Measurements from ENCODE around the gene VPS13D.
A peak's percentile ranks its signal among the peaks of the same experiment; 100 is the strongest.

The VPS13D gene

DNA sequence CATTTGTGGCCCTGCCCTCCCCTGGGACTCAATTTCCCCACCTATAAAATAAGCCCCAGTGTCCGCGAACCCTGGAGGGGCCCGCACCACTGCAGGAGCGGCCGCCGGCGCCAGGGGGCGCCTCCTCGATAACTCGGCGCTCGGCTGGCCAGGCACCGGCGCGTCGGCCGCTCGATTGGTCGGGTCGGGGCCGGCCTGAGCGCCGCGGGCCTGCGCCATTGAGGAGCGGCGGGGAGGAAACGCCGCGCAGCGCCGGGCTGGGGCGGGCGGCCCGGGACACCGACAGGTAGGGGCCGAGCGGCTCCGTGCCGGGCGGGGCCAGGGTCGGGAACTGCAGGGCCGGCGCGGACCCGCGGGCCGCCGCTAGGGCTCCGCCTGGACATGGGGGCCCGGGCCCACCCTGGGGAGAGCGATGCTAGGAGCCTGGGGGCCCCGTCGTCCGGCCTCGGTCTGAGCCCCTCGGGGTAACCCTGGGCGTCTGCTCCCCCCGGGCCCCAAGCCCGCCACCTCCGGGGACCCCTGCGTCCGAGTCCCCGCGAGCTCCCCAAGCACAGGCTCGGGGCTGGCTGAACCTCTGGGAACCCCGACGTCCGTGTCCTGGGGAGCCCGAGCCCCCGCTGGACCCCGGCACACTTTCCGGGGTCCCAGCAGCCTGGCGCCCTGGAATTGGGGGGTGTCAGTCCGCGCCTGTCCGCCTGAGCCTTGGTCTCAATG lies at the start of gene VPS13D:
Gene VPS13D, plus strand, starts transcription at position 196 of the 714 bp plus-strand sequence. CDS start 4,237 bp downstream, outside the sequence.
- DNase-seq (ENCODE audit: low spot score): peak; percentile 92

DNA sequence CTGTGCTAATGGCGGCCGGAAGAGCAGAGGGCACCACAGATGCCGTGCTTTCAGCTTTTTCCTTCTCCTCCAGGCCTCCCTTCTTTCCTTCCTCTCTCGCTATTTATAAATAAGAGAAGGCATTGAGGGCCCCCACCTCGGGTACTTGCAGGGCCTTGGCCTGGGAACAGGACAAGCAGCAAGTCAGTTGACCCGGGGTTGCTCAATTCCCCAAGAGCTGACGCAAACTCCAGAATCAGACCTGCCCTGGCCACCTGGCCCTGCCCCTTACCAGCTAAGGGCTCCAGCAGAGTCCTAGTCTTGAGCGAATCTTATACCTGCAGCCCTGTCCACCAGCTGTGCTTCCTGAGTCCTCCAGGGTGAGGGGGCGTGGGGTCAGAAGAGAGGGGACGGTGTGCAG lies 49.5 kb upstream of the VPS13D start:
- DNase-seq (ENCODE audit: low spot score): no peak

DNA sequence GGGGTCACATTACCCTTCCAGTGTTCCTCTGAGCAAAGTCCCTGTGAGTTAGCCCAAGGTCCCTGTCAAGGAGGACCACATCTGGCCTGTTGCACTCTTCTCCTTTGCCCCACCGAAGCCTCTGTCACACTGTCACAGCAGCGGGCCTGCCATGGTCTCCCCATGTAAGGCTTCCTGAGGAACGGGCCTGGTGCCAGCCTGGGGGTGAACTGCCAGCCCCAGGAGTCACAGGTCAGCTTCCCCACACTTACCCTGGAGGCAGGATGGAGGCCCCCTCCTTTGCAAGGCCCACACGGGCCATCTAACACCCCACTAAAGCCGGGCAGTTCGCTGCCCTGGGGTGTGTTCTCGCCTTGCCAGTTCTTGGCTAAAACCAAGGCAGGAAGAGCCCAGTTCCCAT lies 48.9 kb upstream of the VPS13D start:
- DNase-seq (ENCODE audit: low spot score): no peak

GRCh38 chr1:12181568-12181967 lies 48.3 kb upstream of the VPS13D start:
- no peak for DNase-seq (ENCODE audit: low spot score)

DNA sequence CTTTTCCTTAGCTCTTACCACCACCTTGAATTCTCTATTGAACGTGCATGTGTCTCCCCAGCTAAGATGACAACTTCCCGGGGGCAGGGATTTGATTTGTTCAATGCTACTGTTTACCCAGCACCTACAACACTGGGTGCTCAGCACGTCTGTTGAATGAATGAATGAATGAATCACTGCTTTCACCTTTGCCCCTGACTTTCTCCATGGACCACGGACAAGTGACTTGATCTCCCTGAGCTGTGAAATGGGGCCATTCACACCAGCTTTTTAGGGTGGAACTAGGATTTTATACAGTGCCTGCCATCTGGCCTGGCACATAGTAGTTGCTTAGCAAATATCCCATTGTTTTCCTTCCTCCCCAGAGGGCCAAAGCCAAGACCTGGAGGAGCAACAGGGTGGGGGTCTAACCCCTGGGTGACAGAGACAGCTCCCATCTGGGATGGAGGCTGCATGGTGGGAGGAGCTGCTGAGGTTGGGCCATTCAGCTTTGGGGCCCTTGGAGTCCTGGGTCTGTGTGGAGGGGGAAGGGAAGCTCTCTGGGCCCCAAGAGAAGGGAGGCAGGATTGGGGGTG lies 47.3 kb upstream of the VPS13D start:
- DNase-seq (ENCODE audit: low spot score): no peak

GRCh38 chr1:12183095-12183794 lies 46.6 kb upstream of the VPS13D start:
- DNase-seq (ENCODE audit: low spot score): no peak

DNA sequence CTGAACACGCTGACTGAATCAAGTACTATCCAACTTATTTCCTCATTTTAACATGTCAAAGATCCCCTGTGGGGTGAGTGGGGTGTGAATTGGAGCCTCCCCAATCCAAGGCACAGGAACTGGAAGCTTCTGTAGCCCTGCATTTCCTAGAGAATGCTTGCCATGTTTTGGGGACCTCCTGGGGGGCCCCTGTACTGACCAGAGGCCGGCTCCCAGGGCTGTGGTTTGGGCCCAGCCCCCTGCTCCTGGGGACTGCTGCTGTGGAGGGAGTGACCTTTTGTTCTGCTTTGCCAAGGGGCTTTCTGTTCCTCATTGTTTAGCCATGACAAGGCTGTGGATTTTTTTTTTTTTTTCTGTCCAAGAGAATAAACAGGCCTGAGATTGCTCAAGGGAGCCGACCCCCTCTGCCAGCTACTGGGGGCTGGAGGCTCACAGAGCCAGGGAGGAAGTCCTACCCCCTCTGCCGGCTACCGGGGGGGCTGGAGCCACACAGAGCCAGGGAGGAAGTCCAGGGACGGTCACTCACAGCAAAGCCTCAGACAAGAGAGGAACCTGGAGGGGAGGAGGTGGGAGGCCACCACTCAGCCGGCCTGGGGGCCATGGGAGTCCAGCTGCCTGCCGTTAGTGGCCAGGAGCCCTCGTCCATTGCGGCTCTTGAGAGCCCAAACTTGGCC lies 45.7 kb upstream of the VPS13D start:
- no peak for DNase-seq (ENCODE audit: low spot score)

GRCh38 chr1:12185036-12185917 lies 44.6 kb upstream of the VPS13D start:
- no peak for DNase-seq (ENCODE audit: low spot score)

- no peak for DNase-seq (ENCODE audit: low spot score)
Observed at GRCh38 chr1:12185918-12186678, 43.7 kb upstream of the VPS13D start.

DNA sequence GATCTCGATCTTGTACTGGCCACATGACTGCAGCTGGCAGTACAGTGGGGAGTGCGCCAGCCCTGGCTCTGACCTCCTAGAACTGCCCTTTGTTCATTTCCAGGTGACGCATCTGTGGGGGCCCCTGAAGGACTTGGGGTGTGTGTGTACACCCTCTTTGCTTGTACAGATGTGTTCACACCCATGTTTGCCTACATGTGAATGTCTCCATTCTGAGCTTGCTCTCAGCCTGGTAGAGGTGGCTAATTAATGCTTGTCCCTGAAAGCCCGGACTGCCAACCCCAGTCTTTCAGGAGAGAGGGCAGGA lies 43.2 kb upstream of the VPS13D start:
- no peak for DNase-seq (ENCODE audit: low spot score)

GRCh38 chr1:12188115-12188514 lies 41.7 kb upstream of the VPS13D start:
- no peak for DNase-seq (ENCODE audit: low spot score)

GRCh38 chr1:12188657-12189327 lies 41.0 kb upstream of the VPS13D start:
- no peak for DNase-seq (ENCODE audit: low spot score)

- DNase-seq (ENCODE audit: low spot score): no peak
Observed at GRCh38 chr1:12189328-12189682, 40.5 kb upstream of the VPS13D start.

DNA sequence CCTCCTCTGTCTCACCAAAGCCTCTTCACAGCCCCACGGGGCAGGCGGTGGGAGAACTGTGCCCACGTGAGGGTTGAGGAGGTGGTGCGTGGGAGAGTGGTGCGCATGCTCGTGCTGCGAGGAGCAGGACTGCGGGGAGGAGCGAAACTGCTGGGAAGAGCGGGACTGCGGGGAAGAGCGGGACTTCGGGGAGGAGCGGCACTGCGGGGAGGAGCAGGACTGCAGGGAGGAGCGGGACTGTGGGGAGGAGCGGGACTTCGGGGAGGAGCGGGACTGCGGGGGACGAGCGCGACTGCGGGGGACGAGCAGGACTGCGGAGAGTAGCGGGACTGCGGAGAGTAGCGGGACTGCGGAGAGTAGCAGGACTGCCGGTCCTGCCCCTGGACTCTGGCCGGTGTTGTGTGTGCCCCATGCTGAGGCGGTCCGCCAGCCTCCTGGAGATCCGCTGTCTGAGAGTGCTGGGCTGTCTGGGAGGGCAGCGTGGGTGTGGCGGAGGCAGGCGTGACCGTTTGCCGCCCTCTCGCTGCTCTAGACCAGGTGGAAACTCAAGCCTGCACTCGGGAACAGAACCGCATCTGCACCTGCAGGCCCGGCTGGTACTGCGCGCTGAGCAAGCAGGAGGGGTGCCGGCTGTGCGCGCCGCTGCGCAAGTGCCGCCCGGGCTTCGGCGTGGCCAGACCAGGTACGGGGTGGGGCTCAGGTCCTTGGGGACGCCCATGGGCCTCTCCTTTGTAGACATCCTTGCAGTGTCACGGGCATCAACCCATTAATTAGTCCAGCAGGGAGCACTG lies 38.4 kb upstream of the VPS13D start:
- no peak for DNase-seq (ENCODE audit: low spot score)

DNA sequence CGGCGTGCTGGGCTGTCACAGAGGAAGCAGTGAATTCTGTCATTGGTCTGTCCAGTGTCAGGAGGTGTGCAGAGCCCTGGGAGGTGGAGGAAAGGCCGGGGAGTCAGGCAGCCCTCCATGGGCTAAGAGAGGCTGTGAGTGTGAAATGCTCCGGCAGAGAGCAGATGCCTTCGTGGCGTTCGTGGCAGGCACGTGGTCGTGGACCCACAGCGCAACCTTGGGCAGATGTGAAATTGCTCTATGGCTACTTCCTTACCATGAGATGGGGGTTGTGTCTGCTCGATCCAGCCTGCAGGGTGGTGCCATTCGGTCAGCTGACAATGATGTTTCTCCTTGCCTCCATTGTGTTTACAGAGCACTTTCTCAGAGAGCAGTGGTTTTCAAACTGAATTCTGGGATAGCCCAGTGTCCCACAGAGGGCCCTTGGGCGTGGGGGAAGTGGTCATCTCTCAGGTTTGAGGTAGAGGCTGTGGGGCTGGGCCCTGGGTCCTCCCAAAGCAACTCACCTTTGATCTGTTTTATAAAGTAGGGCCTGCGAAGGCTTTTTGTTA lies 35.1 kb upstream of the VPS13D start:
- DNase-seq (ENCODE audit: low spot score): no peak

DNA sequence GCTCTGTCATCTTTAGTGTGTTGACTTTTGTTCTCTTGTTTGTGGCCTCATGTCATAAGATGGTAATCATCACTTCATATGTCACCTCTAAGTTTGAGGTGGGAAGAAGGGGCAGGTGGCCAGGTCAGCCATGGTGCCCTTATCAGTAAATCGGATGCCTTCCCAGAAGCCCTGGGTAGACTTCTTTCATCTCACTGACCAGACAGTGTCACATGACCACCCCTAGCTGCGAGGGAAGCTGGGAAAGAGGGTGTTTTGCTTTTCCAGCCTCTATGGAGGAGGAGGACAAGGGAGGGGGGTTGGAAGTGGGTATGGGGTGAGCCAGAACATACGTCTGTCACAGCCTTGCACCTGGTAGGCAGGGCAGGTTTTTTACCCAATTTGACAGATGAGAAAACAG lies 34.4 kb upstream of the VPS13D start:
- no peak for DNase-seq (ENCODE audit: low spot score)

GRCh38 chr1:12196641-12197482 lies 33.0 kb upstream of the VPS13D start:
- DNase-seq (ENCODE audit: low spot score): no peak

DNA sequence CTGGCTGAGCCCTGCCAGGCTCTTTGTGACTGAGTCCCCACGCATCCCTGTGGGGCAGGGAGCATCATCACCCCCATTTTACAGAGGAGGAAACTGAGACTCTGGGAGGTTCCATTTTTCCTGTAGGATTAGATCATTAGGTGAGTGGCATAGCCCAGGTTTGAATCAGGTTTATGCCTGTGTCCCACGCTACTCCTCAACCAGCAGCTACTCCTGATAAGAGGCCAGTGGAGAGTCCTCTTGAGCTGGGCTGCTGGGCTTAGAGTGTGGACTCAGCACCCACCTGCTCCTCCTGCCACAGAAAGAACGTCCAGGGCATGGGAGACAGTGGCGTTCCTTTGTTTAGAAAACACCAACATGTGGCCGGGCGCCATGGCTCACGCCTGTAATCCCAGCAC lies 32.3 kb upstream of the VPS13D start:
- DNase-seq (ENCODE audit: low spot score): no peak

DNA sequence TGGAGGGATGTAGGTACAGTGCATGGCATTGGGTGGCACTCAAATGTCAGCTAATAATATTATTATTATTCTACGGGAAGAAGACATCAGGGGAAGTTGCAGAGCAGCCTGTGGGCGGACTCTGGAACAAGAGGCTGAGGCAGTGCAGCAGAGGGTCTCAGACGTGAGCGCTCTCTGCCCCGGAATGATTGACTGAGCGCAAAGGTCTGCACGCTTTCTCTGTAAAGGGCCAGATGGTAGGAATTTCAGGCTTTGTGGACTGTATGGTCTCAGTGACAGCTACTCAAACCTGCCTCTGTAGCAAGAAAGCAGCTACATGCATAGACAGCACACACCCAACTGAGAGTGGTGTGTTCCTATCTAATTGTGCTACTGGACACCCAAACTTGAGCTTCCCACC lies 29.6 kb upstream of the VPS13D start:
- DNase-seq (ENCODE audit: low spot score): no peak

All from NAMALWA (cell line).